ENCODE data around the gene LRRK1. TPM values are rescaled to one million over a fixed set of nuclear protein-coding genes. Genes with fewer than 3 reads are reported as not detected.

Gene LRRK1
- total and polyA plus RNA-seq, 2 donors (not counting 1 experiment from before 2014, with no cell fraction given): 19.8 to 53.0 TPM

GRCh38 chr15:101052031-101052620, 133.0 kb downstream of the LRRK1 start:
- H3K36me3 ChIP-seq (replicated peaks in 1 of 2; ENCODE audit: control extremely low read depth in 1 of 2, control insufficient read depth in 1 of 2, extremely low read depth in 1 of 2, insufficient read depth in 2 of 2, low read length in 1 of 2): peaks cover 5 to 68% of the 10 kb centered on the region in 2 experiments
- no peaks in the 10 kb centered on the region for H3K27me3 Mint-ChIP-seq
- H3K9me3 Mint-ChIP-seq (ENCODE audit: insufficient read depth): no peaks in the 10 kb centered on the region
- no peaks in the 10 kb centered on the region for H3K4me1 ChIP-seq (ENCODE audit: control insufficient read depth in 2 of 2, insufficient read depth in 2 of 2, low read length in 2 of 2)
- H3K27ac ChIP-seq (ENCODE audit: low read length in 2 of 2): no peak overlapping the region
- H3K9ac ChIP-seq (ENCODE audit: low read length): no peak overlapping the region
- WGBS (ENCODE audit: insufficient coverage): 88% methylated on average over 13 of the region's 13 CpGs
- no peaks in the 10 kb centered on the region for H3K79me2 ChIP-seq (ENCODE audit: control insufficient read depth, insufficient read depth, low read length)
- H3K4me3 Mint-ChIP-seq: no peak overlapping the region
- no peak overlapping the region for H3K27ac Mint-ChIP-seq
- intact Hi-C loops (cut with micrococcal nuclease): no loop called here
- H3K4me3 ChIP-seq (ENCODE audit: control extremely low read depth in 1 of 5, extremely low read depth in 1 of 5, insufficient read depth in 1 of 5, low read depth in 2 of 5, low read length in 4 of 5): no peak overlapping the region
- H4K20me1 ChIP-seq (ENCODE audit: control insufficient read depth, insufficient read depth, low read length, poor library complexity, severe bottlenecking): no peaks in the 10 kb centered on the region
- no peak for TF ChIP-seq CTCF (IDR thresholded peaks at IDR 0.05)
- no peak for TF ChIP-seq EZH2 (IDR thresholded peaks at IDR 0.05; ENCODE audit: borderline replicate concordance, insufficient read depth, low read depth, low read length, poor library complexity, severe bottlenecking)
- H3K27me3 ChIP-seq (replicated peaks in 1 of 4; ENCODE audit: control extremely low read depth in 1 of 4, control insufficient read depth in 3 of 4, insufficient read depth in 4 of 4, low read length in 3 of 4): no peaks in the 10 kb centered on the region
- no peak overlapping the region for H3K4me2 ChIP-seq (replicated peaks; ENCODE audit: low read depth, low read length, poor library complexity, severe bottlenecking)
- ATAC-seq (ENCODE audit: low read depth) (no peak), DNase-seq (no peak)
- no peak overlapping the region for H2AFZ ChIP-seq (ENCODE audit: insufficient read depth, low read depth, low read length, poor library complexity, severe bottlenecking)
- CTCF ChIA-PET: interaction anchor here (0.7 to 0.8 kb wide), 2 partner anchors 43 to 215 kb away, joined by 3 to 4 read pairs; no protein-coding TSS in a partner anchor
- H3K9me3 ChIP-seq (ENCODE audit: control extremely low read depth in 1 of 3, control insufficient read depth in 2 of 3, insufficient read depth in 1 of 3, low read length in 2 of 3): no peaks in the 10 kb centered on the region
- no peaks in the 10 kb centered on the region for H3K4me1 Mint-ChIP-seq
- POLR2A ChIA-PET: no interaction called here

- TF ChIP-seq EZH2 (IDR thresholded peaks at IDR 0.05; ENCODE audit: borderline replicate concordance, insufficient read depth, low read depth, low read length, poor library complexity, severe bottlenecking) (no peak), CTCF (IDR thresholded peaks at IDR 0.05) (no peak)
- intact Hi-C loops (cut with micrococcal nuclease): no loop called here
- no peak for ATAC-seq (ENCODE audit: low read depth)
- H3K27me3 Mint-ChIP-seq: no peaks in the 10 kb centered on the region
- H3K4me3 Mint-ChIP-seq: no peak overlapping the region
- ChIA-PET CTCF (no interaction called here), POLR2A (no interaction called here)
- H2AFZ ChIP-seq (ENCODE audit: insufficient read depth, low read depth, low read length, poor library complexity, severe bottlenecking): no peak overlapping the region
- no peak overlapping the region for H3K27ac Mint-ChIP-seq
- H3K27ac ChIP-seq (ENCODE audit: low read length in 2 of 2): no peak overlapping the region
- no peak overlapping the region for H3K4me3 ChIP-seq (ENCODE audit: control extremely low read depth in 1 of 5, extremely low read depth in 1 of 5, insufficient read depth in 1 of 5, low read depth in 2 of 5, low read length in 4 of 5)
- no peak overlapping the region for H3K4me2 ChIP-seq (replicated peaks; ENCODE audit: low read depth, low read length, poor library complexity, severe bottlenecking)
- 98% methylated on average over 20 of the region's 20 CpGs for WGBS (ENCODE audit: insufficient coverage)
- H3K9ac ChIP-seq (ENCODE audit: low read length): no peak overlapping the region
- no peaks in the 10 kb centered on the region for H4K20me1 ChIP-seq (ENCODE audit: control insufficient read depth, insufficient read depth, low read length, poor library complexity, severe bottlenecking)
- peaks cover 5 to 68% of the 10 kb centered on the region in 2 experiments for H3K36me3 ChIP-seq (replicated peaks in 1 of 2; ENCODE audit: control extremely low read depth in 1 of 2, control insufficient read depth in 1 of 2, extremely low read depth in 1 of 2, insufficient read depth in 2 of 2, low read length in 1 of 2)
- H3K4me1 ChIP-seq (ENCODE audit: control insufficient read depth in 2 of 2, insufficient read depth in 2 of 2, low read length in 2 of 2): no peaks in the 10 kb centered on the region
- H3K9me3 Mint-ChIP-seq (ENCODE audit: insufficient read depth): no peaks in the 10 kb centered on the region
- H3K9me3 ChIP-seq (ENCODE audit: control extremely low read depth in 1 of 3, control insufficient read depth in 2 of 3, insufficient read depth in 1 of 3, low read length in 2 of 3): no peaks in the 10 kb centered on the region
- H3K27me3 ChIP-seq (replicated peaks in 1 of 4; ENCODE audit: control extremely low read depth in 1 of 4, control insufficient read depth in 3 of 4, insufficient read depth in 4 of 4, low read length in 3 of 4): no peaks in the 10 kb centered on the region
- H3K79me2 ChIP-seq (ENCODE audit: control insufficient read depth, insufficient read depth, low read length): no peaks in the 10 kb centered on the region
- no peaks in the 10 kb centered on the region for H3K4me1 Mint-ChIP-seq
- DNase-seq: no peak
Measured at GRCh38 chr15:101052681-101053121, 133.5 kb downstream of the LRRK1 start.
